SK-N-SH (cell line): ENCODE measurements around the gene PSAT1. TPM values are rescaled to one million over a fixed set of nuclear protein-coding genes. Genes with fewer than 3 reads are reported as not detected.
"Not testable (repeated sequence)": the region's sequence is repeated elsewhere in the genome, so short reads cannot be mapped to it uniquely, and the experiment has no call there.

ENCODE experiments used
- CTCF ChIA-PET: fragments of 300-600, 350-600 bp; formaldehyde crosslinking; extraction: SDS; loops from one replicate; lab custom pipeline; 2021; lab: Yijun Ruan, JAX
- POLR2A ChIA-PET: fragments of 350-600 bp; sonication (Branson Sonifier 250); formaldehyde crosslinking; extraction: SDS; loops from one replicate; lab custom pipeline; 2020; ENCODE audit warnings: antibody characterized with exemption, inconsistent platforms; lab: Yijun Ruan, JAX
- DNase-seq: peaks from one replicate; pipeline ENCODE4 v3.0.0; 2012
- H2AFZ ChIP-seq: fragments of 200-600 bp; sonication (generic); 2 replicates; pipeline ENCODE4 v1.8.1; 2016; ENCODE audit warnings: antibody characterized with exemption, mild to moderate bottlenecking, low read depth
- H3F3A ChIP-seq: fragments of 200-600 bp; sonication (generic); replicated peaks from 2 replicates; pipeline ENCODE3; 2016; ENCODE audit warnings: antibody characterized with exemption, mild to moderate bottlenecking; ENCODE audit not compliant: insufficient read depth
- H3K27ac ChIP-seq, 2 experiments: fragments of 200-500 bp in 1 of 2; fragments of 200-600 bp in 1 of 2; sonication (Bioruptor generic) in 1 of 2; sonication (generic), shearing (Covaris generic) in 1 of 2; 2 replicates each; pipeline versions ENCODE4 v1.5.1 to v1.6.1; 2014 to 2016; ENCODE audit warnings: low read depth in 2 of 2, inconsistent platforms in 1 of 2, low read length in 1 of 2, mild to moderate bottlenecking in 1 of 2, mixed read lengths in 1 of 2
- H3K27me3 ChIP-seq: fragments of 200-600 bp; sonication (generic), shearing (Covaris generic); 2 replicates; pipeline ENCODE4 v1.6.1; 2016; ENCODE audit warnings: mixed run types; ENCODE audit not compliant: insufficient read depth
- H3K36me3 ChIP-seq, 2 experiments: fragments of 200-500 bp in 1 of 2; fragments of 200-600 bp in 1 of 2; sonication (Bioruptor generic) in 1 of 2; sonication (generic) in 1 of 2; replicated peaks in 1 of 2; 2 replicates each; pipeline versions ENCODE3 to v1.5.1; 2014 to 2016; ENCODE audit warnings: low read length in 1 of 2, mild to moderate bottlenecking in 1 of 2; ENCODE audit not compliant: insufficient read depth in 2 of 2, control insufficient read depth in 1 of 2
- H3K4me1 ChIP-seq, 2 experiments: fragments of 200-500 bp in 1 of 2; fragments of 200-600 bp in 1 of 2; sonication (Bioruptor generic) in 1 of 2; sonication (generic), shearing (Covaris generic) in 1 of 2; 2 replicates each; pipeline versions ENCODE4 v1.5.1 to v1.6.1; 2014 to 2016; ENCODE audit warnings: low read depth in 1 of 2, low read length in 1 of 2, mixed run types in 1 of 2; ENCODE audit not compliant: insufficient read depth in 2 of 2, control insufficient read depth in 1 of 2
- H3K4me2 ChIP-seq: fragments of 200-600 bp; sonication (generic), shearing (Covaris generic); 2 replicates; pipeline ENCODE4 v1.6.1; 2017; ENCODE audit warnings: mixed run types
- H3K4me3 ChIP-seq, 2 experiments: fragments of 200-500 bp in 1 of 2; fragments of 200-600 bp in 1 of 2; sonication (Bioruptor generic) in 1 of 2; sonication (generic), shearing (Covaris generic) in 1 of 2; 2 replicates each; pipeline versions ENCODE4 v1.5.1 to v1.8.1; 2014 to 2016; ENCODE audit warnings: low read depth in 2 of 2, inconsistent platforms in 1 of 2, low read length in 1 of 2, mild to moderate bottlenecking in 1 of 2, mixed read lengths in 1 of 2, moderate library complexity in 1 of 2
- H3K79me2 ChIP-seq: fragments of 200-600 bp; sonication (generic); 2 replicates; pipeline ENCODE4 v1.8.1; 2017; ENCODE audit warnings: mild to moderate bottlenecking; ENCODE audit not compliant: insufficient read depth
- H3K9ac ChIP-seq: fragments of 200-600 bp; sonication (generic); 2 replicates; pipeline ENCODE4 v1.6.1; 2017; ENCODE audit warnings: mixed run types
- H3K9me2 ChIP-seq: fragments of 200-600 bp; sonication (generic); 2 replicates; pipeline ENCODE4 v1.6.1; 2017; ENCODE audit warnings: mixed run types
- H3K9me3 ChIP-seq: fragments of 200-600 bp; sonication (generic); 2 replicates; pipeline ENCODE4 v1.6.1; 2017; ENCODE audit warnings: mixed run types, mild to moderate bottlenecking, moderate library complexity
- H4K20me1 ChIP-seq: fragments of 200-600 bp; sonication (generic); 2 replicates; pipeline ENCODE4 v1.6.1; 2017; ENCODE audit warnings: mild to moderate bottlenecking, mixed run types; ENCODE audit not compliant: insufficient read depth
- CHD2 ChIP-seq: fragments of 150-350 bp; IDR thresholded peaks from 2 replicates; pipeline ENCODE4 v1.6.1; 2018; ENCODE audit warnings: low read length; ENCODE audit not compliant: partially characterized antibody
- EZH2phosphoT487 ChIP-seq: fragments of 200-600 bp; sonication (generic); IDR thresholded peaks from 2 replicates; pipeline ENCODE4 v1.6.1; 2017; ENCODE audit warnings: low read depth, mixed run types, mild to moderate bottlenecking, antibody characterized with exemption, moderate library complexity, borderline replicate concordance
- FOXJ3 ChIP-seq: sonication (generic); formaldehyde crosslinking; IDR thresholded peaks from 2 replicates; pipeline ENCODE4 v1.5.1; 2020; ENCODE audit warnings: mild to moderate bottlenecking, missing genetic modification reagents
- JUND ChIP-seq: IDR thresholded peaks from 2 replicates; pipeline ENCODE4 v1.4.0; 2012
- MXI1 ChIP-seq: IDR thresholded peaks from 2 replicates; pipeline ENCODE4 v1.6.1; 2012; ENCODE audit warnings: mild to moderate bottlenecking, low read depth, low read length, improper control_type of control experiment
- NFIC ChIP-seq: IDR thresholded peaks from 2 replicates; pipeline ENCODE4 v1.4.0; 2012; ENCODE audit warnings: borderline replicate concordance
- POLR2AphosphoS5 ChIP-seq: IDR thresholded peaks from 2 replicates; pipeline ENCODE4 v1.6.1; 2012; ENCODE audit warnings: low read depth, low read length
- RCOR1 ChIP-seq: fragments of 150-350 bp; IDR thresholded peaks from 2 replicates; pipeline ENCODE4 v1.6.1; 2017; ENCODE audit warnings: antibody characterized with exemption, low read length
- SIN3A ChIP-seq: IDR thresholded peaks from 2 replicates; pipeline ENCODE4 v1.6.1; 2012; ENCODE audit warnings: low read depth, mild to moderate bottlenecking, low read length, moderate library complexity, borderline replicate concordance
- ZBTB33 ChIP-seq: IDR thresholded peaks from 2 replicates; pipeline ENCODE4 v1.4.0; 2012; ENCODE audit warnings: low read depth, borderline replicate concordance
- WGBS: methylation state at CpG from one replicate; pipeline ENCODE4 v1.1.6; 2017; ENCODE audit warnings: low lambda C conversion rate; 5-methylcytosine and 5-hydroxymethylcytosine counted together
- polyA plus RNA-seq, 3 experiments: library from polyadenylated mRNA; depleted of rRNA; stranded (reverse); fragments of >200 nt; gene quantifications; 2 replicates each; pipeline ENCODE4 v1.2.3, GENCODE V29; 2012
- TF ChIP-seq, protein P1 (sequence below): IDR thresholded peaks from 2 replicates; pipeline ENCODE4; 2012
- TF ChIP-seq, protein P2 (sequence below): IDR thresholded peaks from 2 replicates; pipeline ENCODE4 v1.4.0; 2012; ENCODE audit warnings: low read depth, borderline replicate concordance
- TF ChIP-seq, protein P3 (sequence below): IDR thresholded peaks from 2 replicates; pipeline ENCODE4 v1.6.1; 2012; ENCODE audit warnings: mild to moderate bottlenecking, low read depth, low read length, moderate library complexity

The PSAT1 gene
- polyA plus RNA-seq, 1 of the 3 experiments (the other 2 are of a cell fraction): 37.0 TPM

GRCh38 chr9:78280982-78281668 is 15.8 kb upstream of the PSAT1 start:
- no peak for TF ChIP-seq MXI1
- TF ChIP-seq NFIC: peak; percentile 26; the same call in 1 of the 2 replicates
- TF ChIP-seq, protein P1, sequence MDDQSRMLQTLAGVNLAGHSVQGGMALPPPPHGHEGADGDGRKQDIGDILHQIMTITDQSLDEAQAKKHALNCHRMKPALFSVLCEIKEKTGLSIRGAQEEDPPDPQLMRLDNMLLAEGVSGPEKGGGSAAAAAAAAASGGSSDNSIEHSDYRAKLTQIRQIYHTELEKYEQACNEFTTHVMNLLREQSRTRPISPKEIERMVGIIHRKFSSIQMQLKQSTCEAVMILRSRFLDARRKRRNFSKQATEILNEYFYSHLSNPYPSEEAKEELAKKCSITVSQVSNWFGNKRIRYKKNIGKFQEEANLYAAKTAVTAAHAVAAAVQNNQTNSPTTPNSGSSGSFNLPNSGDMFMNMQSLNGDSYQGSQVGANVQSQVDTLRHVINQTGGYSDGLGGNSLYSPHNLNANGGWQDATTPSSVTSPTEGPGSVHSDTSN: peak; percentile 27; the same call in 1 of the 2 replicates
- no peak for TF ChIP-seq CHD2
- TF ChIP-seq, all 33 proteins: peak for 2
- peak; percentile 17 for DNase-seq
- Histone ChIP-seq H3K27me3 (no peaks in the 10 kb centered on the region), H2AFZ (no peak overlapping the region), H3K79me2 (no peaks in the 10 kb centered on the region), H3K27ac (peak overlapping the region in 1 of 2 experiments; percentile 22; a peak in 1 of 4 replicates), H4K20me1 (no peaks in the 10 kb centered on the region), H3F3A (no peaks in the 10 kb centered on the region), H3K4me2 (no peak overlapping the region), H3K9me3 (no peaks in the 10 kb centered on the region), H3K36me3 (no peaks in the 10 kb centered on the region), H3K4me1 (peaks cover 0 to 6% of the 10 kb centered on the region in 2 experiments; a peak in 1 of 4 replicates), H3K4me3 (no peak overlapping the region), H3K9me2 (no peaks in the 10 kb centered on the region), H3K9ac (no peak overlapping the region)
- POLR2A ChIA-PET: interaction anchor here (0.6 kb wide), 1 partner anchor 16 kb away, joined by 3 read pairs; the partner anchor contains the start of gene PSAT1
- 100% methylated on average over 3 of the region's 3 CpGs for WGBS
- CTCF ChIA-PET: interaction anchor here (1.1 kb wide), 1 partner anchor 85 kb away, joined by 3 read pairs; no protein-coding TSS in a partner anchor

DNA sequence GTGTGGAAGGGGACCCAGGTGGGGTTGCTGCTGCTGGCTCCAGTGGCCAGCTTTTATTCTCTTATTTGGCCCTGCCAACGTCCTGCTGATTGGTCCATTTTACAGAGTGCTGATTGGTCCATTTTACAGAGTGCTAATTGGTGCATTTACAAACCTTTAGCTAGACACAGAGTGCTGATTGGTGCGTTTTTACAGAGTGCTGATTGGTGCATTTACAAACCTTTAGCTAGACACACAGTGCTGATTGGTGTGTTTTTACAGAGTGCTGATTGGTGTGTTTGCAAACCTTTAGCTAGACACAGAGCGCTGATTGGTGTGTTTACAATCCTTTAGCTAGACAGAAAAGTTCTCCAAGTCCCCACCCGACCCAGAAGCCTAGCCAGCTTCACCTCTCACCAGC is 12.7 kb upstream of the PSAT1 start:
- ChIA-PET POLR2A (interaction anchor here (1.9 kb wide), 1 partner anchor 13 kb away, joined by 8 read pairs; the partner anchor contains the start of gene PSAT1), CTCF (interaction anchor here (1.3 to 1.6 kb wide), 2 partner anchors 23 to 85 kb away, joined by 4 to 6 read pairs; no protein-coding TSS in a partner anchor)
- not testable (repeated sequence) for H3K9me2 ChIP-seq, H3K4me3 ChIP-seq, H4K20me1 ChIP-seq, H3K9me3 ChIP-seq, H3F3A ChIP-seq, H3K79me2 ChIP-seq, H3K27ac ChIP-seq, H3K9ac ChIP-seq, H3K4me2 ChIP-seq, DNase-seq, H3K36me3 ChIP-seq, H2AFZ ChIP-seq, H3K27me3 ChIP-seq, H3K4me1 ChIP-seq
- WGBS: 62% methylated on average over 4 of the region's 4 CpGs

DNA sequence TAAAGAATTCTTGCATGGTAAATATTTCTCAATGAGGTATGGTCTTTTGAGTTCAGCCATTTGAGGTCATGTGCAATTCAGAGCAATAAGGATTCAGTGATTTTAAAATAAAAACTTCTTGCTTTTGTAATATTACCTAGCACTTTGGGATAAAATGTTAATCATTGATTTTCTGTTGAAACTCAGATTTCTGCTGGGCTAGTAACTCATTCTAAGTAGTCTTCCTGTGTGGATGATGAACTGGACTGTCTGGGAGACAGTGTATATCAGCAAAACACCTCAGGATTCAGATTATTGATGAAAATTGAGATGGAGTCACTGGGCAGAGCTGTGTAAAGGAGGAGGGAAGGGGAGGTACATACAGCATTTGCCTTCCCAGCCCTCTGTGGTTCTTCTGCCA is 10.8 kb upstream of the PSAT1 start:
- ChIA-PET CTCF (no interaction called here), POLR2A (no interaction called here)
- no peak overlapping the region for H3K9ac ChIP-seq
- TF ChIP-seq MXI1: no peak
- no peak for TF ChIP-seq POLR2AphosphoS5
- TF ChIP-seq EZH2phosphoT487: no peak
- TF ChIP-seq, protein P2, sequence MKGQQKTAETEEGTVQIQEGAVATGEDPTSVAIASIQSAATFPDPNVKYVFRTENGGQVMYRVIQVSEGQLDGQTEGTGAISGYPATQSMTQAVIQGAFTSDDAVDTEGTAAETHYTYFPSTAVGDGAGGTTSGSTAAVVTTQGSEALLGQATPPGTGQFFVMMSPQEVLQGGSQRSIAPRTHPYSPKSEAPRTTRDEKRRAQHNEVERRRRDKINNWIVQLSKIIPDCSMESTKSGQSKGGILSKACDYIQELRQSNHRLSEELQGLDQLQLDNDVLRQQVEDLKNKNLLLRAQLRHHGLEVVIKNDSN: no peak
- no peak for TF ChIP-seq JUND
- no peak for TF ChIP-seq SIN3A
- TF ChIP-seq, protein P3, sequence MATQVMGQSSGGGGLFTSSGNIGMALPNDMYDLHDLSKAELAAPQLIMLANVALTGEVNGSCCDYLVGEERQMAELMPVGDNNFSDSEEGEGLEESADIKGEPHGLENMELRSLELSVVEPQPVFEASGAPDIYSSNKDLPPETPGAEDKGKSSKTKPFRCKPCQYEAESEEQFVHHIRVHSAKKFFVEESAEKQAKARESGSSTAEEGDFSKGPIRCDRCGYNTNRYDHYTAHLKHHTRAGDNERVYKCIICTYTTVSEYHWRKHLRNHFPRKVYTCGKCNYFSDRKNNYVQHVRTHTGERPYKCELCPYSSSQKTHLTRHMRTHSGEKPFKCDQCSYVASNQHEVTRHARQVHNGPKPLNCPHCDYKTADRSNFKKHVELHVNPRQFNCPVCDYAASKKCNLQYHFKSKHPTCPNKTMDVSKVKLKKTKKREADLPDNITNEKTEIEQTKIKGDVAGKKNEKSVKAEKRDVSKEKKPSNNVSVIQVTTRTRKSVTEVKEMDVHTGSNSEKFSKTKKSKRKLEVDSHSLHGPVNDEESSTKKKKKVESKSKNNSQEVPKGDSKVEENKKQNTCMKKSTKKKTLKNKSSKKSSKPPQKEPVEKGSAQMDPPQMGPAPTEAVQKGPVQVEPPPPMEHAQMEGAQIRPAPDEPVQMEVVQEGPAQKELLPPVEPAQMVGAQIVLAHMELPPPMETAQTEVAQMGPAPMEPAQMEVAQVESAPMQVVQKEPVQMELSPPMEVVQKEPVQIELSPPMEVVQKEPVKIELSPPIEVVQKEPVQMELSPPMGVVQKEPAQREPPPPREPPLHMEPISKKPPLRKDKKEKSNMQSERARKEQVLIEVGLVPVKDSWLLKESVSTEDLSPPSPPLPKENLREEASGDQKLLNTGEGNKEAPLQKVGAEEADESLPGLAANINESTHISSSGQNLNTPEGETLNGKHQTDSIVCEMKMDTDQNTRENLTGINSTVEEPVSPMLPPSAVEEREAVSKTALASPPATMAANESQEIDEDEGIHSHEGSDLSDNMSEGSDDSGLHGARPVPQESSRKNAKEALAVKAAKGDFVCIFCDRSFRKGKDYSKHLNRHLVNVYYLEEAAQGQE: no peak
- TF ChIP-seq RCOR1: no peak
- TF ChIP-seq FOXJ3 (CRISPR knock-in tag): no peak
- no peak for TF ChIP-seq ZBTB33

More for the DNA sequence above, 10.8 kb upstream of the PSAT1 start:
- Histone ChIP-seq H3K4me3 (no peak overlapping the region), H3K4me2 (no peak overlapping the region), H3K9me2 (no peaks in the 10 kb centered on the region), H3K4me1 (peaks cover 0 to 3% of the 10 kb centered on the region in 2 experiments; a peak in 1 of 4 replicates), H3K79me2 (no peaks in the 10 kb centered on the region), H2AFZ (no peak overlapping the region), H3K36me3 (no peaks in the 10 kb centered on the region), H4K20me1 (no peaks in the 10 kb centered on the region), H3F3A (no peaks in the 10 kb centered on the region), H3K9me3 (no peaks in the 10 kb centered on the region), H3K27ac (no peak overlapping the region), H3K27me3 (no peaks in the 10 kb centered on the region)
- no peak for DNase-seq
